Heart left ventricle (tissue), 13 donors: Measurements from ENCODE around the gene CDC42EP4.

ENCODE experiments used
- CTCF ChIP-seq, 12 donors: fragments of 200-600 bp; sonication (generic) in 4 of 12; IDR thresholded peaks; one replicate each; pipeline versions ENCODE4 v1.5.0 to v1.8.0; 2018 to 2022; ENCODE audit warnings: antibody characterized with exemption in 12 of 12, mild to moderate bottlenecking in 5 of 12
- POLR2A ChIP-seq, 2 donors: fragments of 450-650 bp; IDR thresholded peaks; one replicate each; pipeline ENCODE4 v1.6.1; 2017; ENCODE audit warnings: antibody characterized with exemption in 2 of 2, mild to moderate bottlenecking in 2 of 2, moderate library complexity in 2 of 2
- donor health status: ischemic (EF 13 %, LVEDD 7.1; RV severe dilation, severe dysfunction).
- donor health status: DM: no; HTN: yes; CAD: no.
- donor health status: DM: no; HTN: no; CAD: no.
- donor health status: ischemic (EF 25% LVEDD 6.9; RV normal size, moderate dysfunction).
- donor health status: ischemic (EF 25% LVEDD 5.7; RV mildly dilated, moderate dysfunction).
- donor health status: ischemic (EF 35%, LVEDD 5.7; RV mildly dilated, moderate dysfunction).
- donor health status: nonischemic (EF 11% LVEDD 7.7; RV severe dilation, severe dysfunction).
- donor health status: DM: yes; HTN: yes; CAD: no.
- donor health status: PGD.
- donor health status: ischemic (EF 29% LVEDD 5.4; RV normal size, mild dysfunction).
- donor health status: nonischemic (EF 23%, LVEDD 6.1; RV moderate dilation, normal function).

- TF ChIP-seq CTCF (IDR thresholded peaks at IDR 0.05), result no peak
- no peak for TF ChIP-seq POLR2A (IDR thresholded peaks at IDR 0.05)
Measured at GRCh38 chr17:73283841-73284282, 27.9 kb downstream of the CDC42EP4 start.
